MCF 10A (cell line): ENCODE measurements around the gene EP400. TPM values are rescaled to one million over a fixed set of nuclear protein-coding genes. Genes with fewer than 3 reads are reported as not detected.
"Not testable (repeated sequence)": the region's sequence is repeated elsewhere in the genome, so short reads cannot be mapped to it uniquely, and the experiment has no call there.

Source experiments
- BruUV-seq: library from RNA; stranded (reverse); fragments of 400-500 nt; replicated peaks from 2 replicates; lab custom pipeline; 2021; lab: Mats Ljungman, UMichigan
- CTCF ChIA-PET: fragments of 300-600 bp; sonication (Branson Sonifier 250); formaldehyde crosslinking; extraction: SDS; loops from one replicate; lab custom pipeline; 2021; ENCODE audit warnings: antibody characterized with exemption, inconsistent platforms; lab: Yijun Ruan, JAX
- POLR2A ChIA-PET: fragments of 300-600, 350-650 bp; sonication (Branson Sonifier 250); formaldehyde crosslinking; extraction: SDS; loops from one replicate; lab custom pipeline; 2020; ENCODE audit warnings: antibody characterized with exemption, inconsistent platforms; lab: Yijun Ruan, JAX
- DNase-seq: peaks from one replicate; pipeline ENCODE4 v3.0.0-alpha.2; 2018; ENCODE audit not compliant: unreplicated experiment
- H3K27ac Mint-ChIP-seq: one replicate; pipeline ENCODE4 v1.8.0; 2022; ENCODE audit warnings: mild to moderate bottlenecking, low read depth, mixed read lengths; ENCODE audit not compliant: unreplicated experiment
- H3K27me3 Mint-ChIP-seq: one replicate; pipeline ENCODE4 v1.8.0; 2022; ENCODE audit warnings: mixed read lengths; ENCODE audit not compliant: insufficient read depth, unreplicated experiment
- H3K36me3 Mint-ChIP-seq: one replicate; pipeline ENCODE4 v1.8.0; 2022; ENCODE audit warnings: mild to moderate bottlenecking, moderate library complexity, mixed read lengths; ENCODE audit not compliant: insufficient read depth, unreplicated experiment
- H3K4me1 Mint-ChIP-seq: one replicate; pipeline ENCODE4 v1.8.0; 2022; ENCODE audit warnings: mixed read lengths; ENCODE audit not compliant: insufficient read depth, unreplicated experiment
- H3K4me3 Mint-ChIP-seq: one replicate; pipeline ENCODE4 v1.8.0; 2022; ENCODE audit warnings: mild to moderate bottlenecking, moderate library complexity, mixed read lengths; ENCODE audit not compliant: unreplicated experiment
- H3K9me3 Mint-ChIP-seq: one replicate; pipeline ENCODE4 v1.8.0; 2022; ENCODE audit warnings: mixed read lengths; ENCODE audit not compliant: unreplicated experiment
- intact Hi-C: fragments of 100-400 bp; cut with micrococcal nuclease; formaldehyde crosslinking; loops from 2 replicates; pipeline ENCODE4 v1.14.1; 2022
- total RNA-seq: library from RNA; stranded (reverse); gene quantifications from 2 replicates; pipeline ENCODE4 v1.2.3, GENCODE V29; 2022
- TF ChIP-seq, protein P1 (sequence below): fragments of 200-600 bp; IDR thresholded peaks from one replicate; pipeline ENCODE4 v1.8.0; 2022; ENCODE audit warnings: antibody characterized with exemption, mild to moderate bottlenecking; ENCODE audit not compliant: unreplicated experiment

Gene EP400
- total RNA-seq, 1 experiment from 2014 or later: 52.4 TPM

DNA sequence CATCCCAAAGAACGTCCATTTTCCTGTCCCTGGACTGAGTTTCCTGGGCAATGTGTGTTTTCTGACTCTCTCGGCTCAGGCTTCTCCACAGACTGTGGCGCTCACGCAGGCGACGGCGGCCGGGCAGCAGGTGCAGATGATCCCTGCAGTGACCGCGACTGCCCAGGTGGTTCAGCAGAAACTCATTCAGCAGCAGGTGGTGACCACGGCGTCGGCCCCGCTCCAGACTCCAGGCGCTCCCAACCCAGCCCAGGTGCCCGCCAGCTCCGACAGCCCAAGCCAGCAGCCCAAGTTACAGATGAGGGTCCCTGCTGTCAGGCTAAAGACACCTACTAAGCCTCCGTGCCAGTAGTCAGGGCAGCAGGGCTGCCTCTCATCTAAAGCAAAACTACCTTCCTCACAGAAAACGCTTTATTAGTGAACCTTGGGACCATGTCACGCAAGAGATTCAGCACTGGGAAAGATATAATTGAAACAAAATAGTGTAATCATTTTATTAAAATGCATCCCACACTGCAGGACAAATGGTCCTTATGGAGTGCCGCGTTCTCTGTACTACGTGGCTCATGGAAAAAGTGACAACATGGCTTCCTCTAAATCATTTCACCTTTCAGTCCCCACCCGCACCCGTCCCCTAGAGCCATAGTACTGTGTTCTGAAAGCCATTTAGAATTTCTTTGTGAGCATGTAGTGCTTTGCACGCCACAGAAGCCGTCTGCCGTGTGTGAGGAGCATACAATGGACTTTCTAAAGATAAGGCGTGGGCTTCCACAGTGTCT, 127.8 kb downstream of the EP400 start:
- CTCF ChIA-PET: no interaction called here
- TF ChIP-seq, protein P1, sequence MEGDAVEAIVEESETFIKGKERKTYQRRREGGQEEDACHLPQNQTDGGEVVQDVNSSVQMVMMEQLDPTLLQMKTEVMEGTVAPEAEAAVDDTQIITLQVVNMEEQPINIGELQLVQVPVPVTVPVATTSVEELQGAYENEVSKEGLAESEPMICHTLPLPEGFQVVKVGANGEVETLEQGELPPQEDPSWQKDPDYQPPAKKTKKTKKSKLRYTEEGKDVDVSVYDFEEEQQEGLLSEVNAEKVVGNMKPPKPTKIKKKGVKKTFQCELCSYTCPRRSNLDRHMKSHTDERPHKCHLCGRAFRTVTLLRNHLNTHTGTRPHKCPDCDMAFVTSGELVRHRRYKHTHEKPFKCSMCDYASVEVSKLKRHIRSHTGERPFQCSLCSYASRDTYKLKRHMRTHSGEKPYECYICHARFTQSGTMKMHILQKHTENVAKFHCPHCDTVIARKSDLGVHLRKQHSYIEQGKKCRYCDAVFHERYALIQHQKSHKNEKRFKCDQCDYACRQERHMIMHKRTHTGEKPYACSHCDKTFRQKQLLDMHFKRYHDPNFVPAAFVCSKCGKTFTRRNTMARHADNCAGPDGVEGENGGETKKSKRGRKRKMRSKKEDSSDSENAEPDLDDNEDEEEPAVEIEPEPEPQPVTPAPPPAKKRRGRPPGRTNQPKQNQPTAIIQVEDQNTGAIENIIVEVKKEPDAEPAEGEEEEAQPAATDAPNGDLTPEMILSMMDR: no peak
- H3K27me3 Mint-ChIP-seq: no peaks in the 10 kb centered on the region
- H3K9me3 Mint-ChIP-seq: no peaks in the 10 kb centered on the region
- H3K4me3 Mint-ChIP-seq: no peak overlapping the region
- no peak for DNase-seq
- no peak overlapping the region for H3K27ac Mint-ChIP-seq
- no TSS peak for BruUV-seq
- POLR2A ChIA-PET: no interaction called here
- peaks cover 65% of the 10 kb centered on the region for H3K36me3 Mint-ChIP-seq
- no peaks in the 10 kb centered on the region for H3K4me1 Mint-ChIP-seq
- intact Hi-C loops: no loop called here

DNA sequence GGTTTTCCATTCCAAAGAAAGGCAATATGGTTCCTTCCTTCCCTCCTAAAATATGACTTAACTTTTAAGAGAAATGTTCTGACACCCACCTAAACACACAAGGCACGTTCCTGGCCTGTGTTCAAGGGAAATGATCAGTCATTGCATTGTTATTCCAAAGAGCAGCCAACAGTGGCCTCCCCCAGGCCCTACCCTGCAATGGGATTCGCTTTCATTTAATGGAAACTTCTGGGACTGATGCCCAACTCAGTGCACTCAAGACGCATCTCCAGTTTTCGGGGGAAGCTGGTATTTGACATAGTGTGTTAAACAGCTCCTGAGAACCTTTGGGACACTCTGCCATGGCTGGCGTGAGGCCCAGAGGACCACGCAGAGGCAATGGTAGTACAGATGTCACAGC, 128.4 kb downstream of the EP400 start:
- DNase-seq: peak; percentile 67
- no peaks in the 10 kb centered on the region for H3K27me3 Mint-ChIP-seq
- H3K27ac Mint-ChIP-seq: no peak overlapping the region
- H3K4me1 Mint-ChIP-seq: no peaks in the 10 kb centered on the region
- no peak overlapping the region for H3K4me3 Mint-ChIP-seq
- TF ChIP-seq, protein P1: no peak
- peaks cover 64% of the 10 kb centered on the region for H3K36me3 Mint-ChIP-seq
- ChIA-PET CTCF (no interaction called here), POLR2A (no interaction called here)
- intact Hi-C loops: no loop called here
- TSS peak; percentile 34 for BruUV-seq
- H3K9me3 Mint-ChIP-seq: no peaks in the 10 kb centered on the region

DNA sequence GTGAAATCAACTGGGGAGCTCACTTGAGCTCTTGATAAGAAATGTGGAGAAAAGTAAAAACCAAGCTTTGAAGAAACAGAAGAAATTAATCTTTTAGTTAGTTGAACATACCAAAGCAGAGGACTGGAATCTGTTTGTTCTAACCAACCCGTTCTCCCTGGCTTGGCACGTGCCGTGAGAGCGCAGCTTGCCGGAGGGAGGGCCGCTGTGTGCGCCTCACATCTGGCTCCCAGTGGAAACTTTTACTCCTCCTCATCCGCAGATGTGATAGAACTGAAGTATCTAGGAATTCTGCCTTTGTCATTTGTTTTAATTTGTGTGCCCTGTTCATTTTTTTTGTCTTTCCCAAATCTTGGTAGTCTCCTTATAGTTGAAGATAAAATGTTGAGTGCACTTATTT, 129.5 kb downstream of the EP400 start:
- ChIA-PET CTCF (interaction anchor here (1.0 kb wide), 1 partner anchor 561 kb away, joined by 3 read pairs; no protein-coding TSS in a partner anchor), POLR2A (no interaction called here)
- Mint-ChIP-seq H3K4me3 (no peak overlapping the region), H3K4me1 (peaks cover 7% of the 10 kb centered on the region), H3K27ac (no peak overlapping the region), H3K9me3 (no peaks in the 10 kb centered on the region), H3K27me3 (no peaks in the 10 kb centered on the region), H3K36me3 (peaks cover 60% of the 10 kb centered on the region)
- BruUV-seq: no TSS peak
- TF ChIP-seq, protein P1: no peak
- intact Hi-C loops: no loop called here
- no peak for DNase-seq

DNA sequence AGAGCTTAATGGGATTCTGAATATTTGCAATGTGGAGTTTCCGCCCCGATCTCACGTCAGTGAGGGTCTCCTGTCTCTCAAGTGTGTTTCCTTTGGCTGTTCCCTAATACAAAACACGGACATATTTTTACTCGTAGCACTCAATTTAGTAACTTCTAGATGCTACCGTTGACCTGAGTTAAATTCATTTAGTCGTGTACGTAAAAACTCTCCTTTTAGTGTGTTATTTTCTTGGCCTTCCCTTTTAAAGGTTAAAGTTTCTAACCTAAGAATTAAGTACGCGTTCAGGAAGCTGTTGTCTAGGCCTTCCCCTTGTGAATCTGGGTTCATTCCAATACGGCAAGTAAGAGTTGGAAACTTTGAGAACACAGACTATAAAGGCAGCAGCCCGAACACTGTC, 130.0 kb downstream of the EP400 start:
- no TSS peak for BruUV-seq
- Mint-ChIP-seq H3K27ac (no peak overlapping the region), H3K9me3 (no peaks in the 10 kb centered on the region), H3K27me3 (no peaks in the 10 kb centered on the region), H3K4me1 (peaks cover 7% of the 10 kb centered on the region), H3K36me3 (peaks cover 55% of the 10 kb centered on the region), H3K4me3 (no peak overlapping the region)
- ChIA-PET POLR2A (no interaction called here), CTCF (interaction anchor here (1.0 kb wide), 1 partner anchor 561 kb away, joined by 3 read pairs; no protein-coding TSS in a partner anchor)
- TF ChIP-seq, protein P1: no peak
- DNase-seq: no peak
- intact Hi-C loops: no loop called here

DNA sequence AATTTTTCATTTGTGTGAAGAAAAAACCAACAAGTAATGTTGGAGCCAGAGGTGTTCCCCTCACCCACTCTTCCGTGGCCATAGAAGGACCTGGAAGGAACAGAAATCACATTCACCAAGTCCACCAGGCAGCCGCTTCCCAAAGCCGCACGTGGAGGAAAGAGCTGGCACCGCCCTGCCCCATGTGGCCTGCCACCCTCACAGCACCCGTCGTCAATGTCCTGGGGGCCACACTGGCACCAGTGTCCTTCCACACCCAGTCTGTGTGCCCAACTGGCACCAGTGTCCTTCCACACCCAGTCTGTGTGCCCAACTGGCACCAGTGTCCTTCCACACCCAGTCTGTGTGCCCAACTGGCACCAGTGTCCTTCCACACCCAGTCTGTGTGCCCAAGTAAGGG, 130.8 kb downstream of the EP400 start:
- BruUV-seq, intact Hi-C loops, H3K9me3 Mint-ChIP-seq, H3K27me3 Mint-ChIP-seq, DNase-seq, H3K27ac Mint-ChIP-seq, H3K4me3 Mint-ChIP-seq, POLR2A ChIA-PET, CTCF ChIA-PET: not testable (repeated sequence)
- Mint-ChIP-seq H3K4me1 (peaks cover 10% of the 10 kb centered on the region), H3K36me3 (peaks cover 50% of the 10 kb centered on the region)
